Measurements from ENCODE around the gene DCST2. TPM values are rescaled to one million over a fixed set of nuclear protein-coding genes. Genes with fewer than 3 reads are reported as not detected.
A peak's percentile ranks its signal among the peaks of the same experiment; 100 is the strongest.

DCST2 gene
- total and polyA plus RNA-seq, 7 donors, result 0.04 to 0.56 (median 0.19) TPM; not detected in 2

GRCh38 chr1:155051777-155052398, 18.3 kb upstream of the DCST2 start:
- intact Hi-C loops (cut with DNase I), result loop anchor here in 1 of 2 donors (10.0 kb wide), 1 partner anchor 497 kb away; the partner anchor contains the start of gene UBE2Q1
- no peaks in the 10 kb centered on the region for H3K9me3 ChIP-seq
- TF ChIP-seq, protein P1, sequence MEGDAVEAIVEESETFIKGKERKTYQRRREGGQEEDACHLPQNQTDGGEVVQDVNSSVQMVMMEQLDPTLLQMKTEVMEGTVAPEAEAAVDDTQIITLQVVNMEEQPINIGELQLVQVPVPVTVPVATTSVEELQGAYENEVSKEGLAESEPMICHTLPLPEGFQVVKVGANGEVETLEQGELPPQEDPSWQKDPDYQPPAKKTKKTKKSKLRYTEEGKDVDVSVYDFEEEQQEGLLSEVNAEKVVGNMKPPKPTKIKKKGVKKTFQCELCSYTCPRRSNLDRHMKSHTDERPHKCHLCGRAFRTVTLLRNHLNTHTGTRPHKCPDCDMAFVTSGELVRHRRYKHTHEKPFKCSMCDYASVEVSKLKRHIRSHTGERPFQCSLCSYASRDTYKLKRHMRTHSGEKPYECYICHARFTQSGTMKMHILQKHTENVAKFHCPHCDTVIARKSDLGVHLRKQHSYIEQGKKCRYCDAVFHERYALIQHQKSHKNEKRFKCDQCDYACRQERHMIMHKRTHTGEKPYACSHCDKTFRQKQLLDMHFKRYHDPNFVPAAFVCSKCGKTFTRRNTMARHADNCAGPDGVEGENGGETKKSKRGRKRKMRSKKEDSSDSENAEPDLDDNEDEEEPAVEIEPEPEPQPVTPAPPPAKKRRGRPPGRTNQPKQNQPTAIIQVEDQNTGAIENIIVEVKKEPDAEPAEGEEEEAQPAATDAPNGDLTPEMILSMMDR (IDR thresholded peaks at IDR 0.05), result no peak
- DNase-seq (peak; percentile 71 to 82), ATAC-seq (peak; percentile 7 to 36 (median 21))
- H3K4me1 ChIP-seq, result peaks cover 23% of the 10 kb centered on the region
- 5 to 19% (median 9%) methylated on average over 26 to 27 of the region's 27 CpGs for WGBS, 3 donors
- H3K27me3 ChIP-seq (ENCODE audit: insufficient read depth in 3 of 3, low read length in 2 of 3), result no peaks in the 10 kb centered on the region
- peak overlapping the region; percentile 86 for H3K27ac ChIP-seq
- peaks cover 0 to 40% of the 10 kb centered on the region in 2 donors for H3K36me3 ChIP-seq (ENCODE audit: insufficient read depth in 1 of 2, low read depth in 1 of 2)
- H3K4me3 ChIP-seq, result peak overlapping the region; percentile 88

DNA sequence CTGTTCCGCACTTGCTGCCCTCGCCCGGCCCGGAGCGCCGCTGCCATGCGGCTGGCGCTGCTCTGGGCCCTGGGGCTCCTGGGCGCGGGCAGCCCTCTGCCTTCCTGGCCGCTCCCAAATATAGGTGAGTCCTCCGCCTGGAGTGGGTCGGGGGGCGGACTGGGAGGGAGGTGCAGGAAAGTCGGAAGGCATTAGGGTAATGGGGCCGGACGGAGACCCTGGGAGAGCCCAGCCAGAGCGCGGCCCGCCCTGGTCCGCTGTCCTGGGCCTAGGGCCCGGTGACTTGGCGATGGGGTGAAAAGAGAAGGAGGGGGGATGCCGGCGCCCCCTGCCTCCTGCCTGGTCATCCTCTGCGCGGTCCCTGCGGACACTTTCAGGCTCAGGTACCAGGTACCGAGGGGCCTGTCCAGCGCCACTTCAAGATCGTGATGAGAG, 17.8 kb upstream of the DCST2 start:
- H3K9me3 ChIP-seq, result no peaks in the 10 kb centered on the region
- peaks cover 23% of the 10 kb centered on the region for H3K4me1 ChIP-seq
- 0 to 1% (median 1%) methylated on average over 18 to 31 of the region's 31 CpGs for WGBS, 3 donors
- peak in 3 of 4 donors; percentile 6 to 29 (median 13) for ATAC-seq
- H3K4me3 ChIP-seq, result peak overlapping the region; percentile 88
- DNase-seq, result no peak
- no peaks in the 10 kb centered on the region for H3K27me3 ChIP-seq (ENCODE audit: insufficient read depth in 3 of 3, low read length in 2 of 3)
- intact Hi-C loops (cut with DNase I), result loop anchor here in 1 of 2 donors (10.0 kb wide), 1 partner anchor 497 kb away; the partner anchor contains the start of gene UBE2Q1
- peak overlapping the region; percentile 86 for H3K27ac ChIP-seq
- TF ChIP-seq, protein P1 (IDR thresholded peaks at IDR 0.05), result no peak
- H3K36me3 ChIP-seq (ENCODE audit: insufficient read depth in 1 of 2, low read depth in 1 of 2), result peaks cover 0 to 34% of the 10 kb centered on the region in 2 donors

GRCh38 chr1:155050560-155051341, 17.2 kb upstream of the DCST2 start, which contains the start of gene ADAM15:
ADAM15 (plus strand) TSS chr1:155051316; CDS start chr1:155051387, 71 bp downstream.
- H3K4me3 ChIP-seq, result peak within 1 kb of the TSS; percentile 88
- TF ChIP-seq, protein P1 (IDR thresholded peaks at IDR 0.05), result peak; percentile 93
- intact Hi-C loops (cut with DNase I), result loop anchor here in 1 of 2 donors (10.0 kb wide), 1 partner anchor 496 kb away; the partner anchor contains the start of gene UBE2Q1
- H3K27ac ChIP-seq, result peak within 1 kb of the TSS; percentile 86
- 0 to 1% (median 1%) methylated on average over 76 to 99 of the region's 99 CpGs for WGBS, 3 donors
- peaks cover 0 to 28% of the 10 kb centered on the region in 2 donors for H3K36me3 ChIP-seq (ENCODE audit: insufficient read depth in 1 of 2, low read depth in 1 of 2)
- DNase-seq (peak; percentile 88 to 93), ATAC-seq (peak; percentile 87 to 89 (median 88))
- peaks cover 23% of the 10 kb centered on the region for H3K4me1 ChIP-seq
- no peaks in the 10 kb centered on the region for H3K27me3 ChIP-seq (ENCODE audit: insufficient read depth in 3 of 3, low read length in 2 of 3)
- no peaks in the 10 kb centered on the region for H3K9me3 ChIP-seq

- H3K27me3 ChIP-seq (ENCODE audit: insufficient read depth in 3 of 3, low read length in 2 of 3), result no peaks in the 10 kb centered on the region
- H3K9me3 ChIP-seq, result no peaks in the 10 kb centered on the region
- intact Hi-C loops (cut with DNase I), result loop anchor here in 1 of 2 donors (10.0 kb wide), 1 partner anchor 495 kb away; the partner anchor contains the start of gene UBE2Q1
- peaks cover 26% of the 10 kb centered on the region for H3K4me1 ChIP-seq
- 17 to 18% (median 18%) methylated on average over 10 of the region's 10 CpGs for WGBS, 3 donors
- ATAC-seq (peak in 1 of 4 donors; percentile 12), DNase-seq (no peak)
- TF ChIP-seq, protein P1 (IDR thresholded peaks at IDR 0.05), result no peak
- peak overlapping the region; percentile 88 for H3K4me3 ChIP-seq
- peak overlapping the region; percentile 86 for H3K27ac ChIP-seq
- peaks cover 0 to 20% of the 10 kb centered on the region in 2 donors for H3K36me3 ChIP-seq (ENCODE audit: insufficient read depth in 1 of 2, low read depth in 1 of 2)
Observed at GRCh38 chr1:155049651-155050559, 16.3 kb upstream of the DCST2 start.

Data from psoas muscle (tissue), 8 donors.